ENCODE results near the gene SPATS2.

- TF ChIP-seq CTCF (conservative IDR thresholded peaks at IDR 0.05; ENCODE audit: low read depth, low read length) (peak; percentile 30), POLR2A (IDR thresholded peaks at IDR 0.05; ENCODE audit: low read depth, low read length) (no peak), RFX5 (IDR thresholded peaks at IDR 0.05; ENCODE audit: low read depth, low read length) (no peak), USF2 (IDR thresholded peaks at IDR 0.05; ENCODE audit: low read depth, low read length) (no peak), RAD21 (IDR thresholded peaks at IDR 0.05; ENCODE audit: low read length) (peak; percentile 41), MAZ (IDR thresholded peaks at IDR 0.05; ENCODE audit: borderline replicate concordance, low read depth, low read length) (no peak), SMC3 (IDR thresholded peaks at IDR 0.05; ENCODE audit: low read depth, low read length) (0 out of 2 replicates have a peak, but pooled peaks have one; percentile 18)
Measured at GRCh38 chr12:49553512-49554088, 186.3 kb downstream of the SPATS2 start.

Measured in IMR-90 (cell line).